HG03095 (cell line): ENCODE measurements around the gene C5AR2.
"Not testable (repeated sequence)": the region's sequence is repeated elsewhere in the genome, so short reads cannot be mapped to it uniquely, and the experiment has no call there.

Source experiments
- ATAC-seq: cut with Tn5 transposase; IDR thresholded peaks from one replicate; pipeline ENCODE4 v1.9.1; 2021; ENCODE audit warnings: moderate library complexity; ENCODE audit not compliant: unreplicated experiment

C5AR2 gene

DNA sequence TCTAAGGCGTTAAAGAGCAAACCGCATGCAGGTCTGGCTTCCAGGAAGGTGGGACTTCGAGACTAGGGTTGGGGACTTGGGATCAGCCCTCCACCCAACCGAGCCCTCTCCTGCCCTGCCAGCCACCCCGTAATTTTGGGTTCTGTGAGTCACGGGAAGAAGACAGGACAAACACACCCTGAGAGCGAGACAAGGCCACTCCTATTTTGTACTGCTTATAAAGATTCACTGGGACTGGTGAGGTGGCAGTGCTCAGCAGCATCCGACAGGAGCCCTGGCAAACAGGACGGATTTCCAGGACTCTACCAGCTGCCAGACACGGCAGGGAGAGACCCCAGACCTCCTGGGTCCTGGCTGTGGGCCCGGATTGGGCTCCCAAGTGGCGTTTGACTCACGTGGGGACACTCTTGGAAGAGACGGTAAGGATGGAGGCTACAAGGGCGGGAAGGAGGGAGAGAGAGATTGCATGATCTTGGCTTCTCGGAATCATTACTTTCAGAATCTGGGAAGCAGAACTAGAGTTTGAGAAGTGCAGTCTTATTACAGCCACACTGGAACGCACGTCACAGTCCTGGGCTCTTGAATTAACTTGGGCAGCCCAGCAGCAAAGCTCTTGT is at the start of gene C5AR2:
TSS of gene C5AR2 (plus strand) at position 245 of the 617 bp plus-strand sequence. CDS start 8,625 bp downstream, outside the sequence.
- no peak for ATAC-seq

DNA sequence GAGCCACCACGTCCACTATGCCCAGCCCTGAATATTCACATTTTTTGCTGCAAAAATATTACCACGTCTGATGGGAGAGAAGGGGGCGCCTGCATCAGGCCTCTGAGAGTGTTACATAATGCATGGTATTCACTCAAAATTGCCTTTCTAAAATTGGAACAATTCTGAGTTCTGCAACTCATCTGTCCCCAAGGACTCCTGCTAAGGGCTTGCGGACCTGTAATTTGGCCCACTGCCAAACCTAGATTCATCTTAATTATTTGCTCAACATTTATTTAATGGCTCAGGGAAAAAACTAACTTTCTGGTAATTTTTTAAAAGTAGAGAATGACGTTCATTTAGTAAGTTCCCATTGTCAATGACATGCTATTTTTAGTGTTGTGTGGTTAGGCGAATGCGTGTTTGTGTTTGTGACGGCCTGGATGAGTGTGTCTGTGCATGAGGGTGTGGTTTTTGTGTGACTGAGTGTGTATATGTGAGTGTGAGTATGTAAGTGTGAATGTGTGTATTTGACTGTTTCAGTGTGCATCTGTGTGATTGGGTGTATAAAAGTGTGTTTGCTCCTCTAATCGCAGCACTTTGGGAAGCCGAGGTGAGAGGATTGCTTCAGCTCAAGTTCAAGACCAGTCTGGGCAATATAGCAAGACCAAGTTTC is 48.4 kb upstream of the C5AR2 start:
- no peak for ATAC-seq

DNA sequence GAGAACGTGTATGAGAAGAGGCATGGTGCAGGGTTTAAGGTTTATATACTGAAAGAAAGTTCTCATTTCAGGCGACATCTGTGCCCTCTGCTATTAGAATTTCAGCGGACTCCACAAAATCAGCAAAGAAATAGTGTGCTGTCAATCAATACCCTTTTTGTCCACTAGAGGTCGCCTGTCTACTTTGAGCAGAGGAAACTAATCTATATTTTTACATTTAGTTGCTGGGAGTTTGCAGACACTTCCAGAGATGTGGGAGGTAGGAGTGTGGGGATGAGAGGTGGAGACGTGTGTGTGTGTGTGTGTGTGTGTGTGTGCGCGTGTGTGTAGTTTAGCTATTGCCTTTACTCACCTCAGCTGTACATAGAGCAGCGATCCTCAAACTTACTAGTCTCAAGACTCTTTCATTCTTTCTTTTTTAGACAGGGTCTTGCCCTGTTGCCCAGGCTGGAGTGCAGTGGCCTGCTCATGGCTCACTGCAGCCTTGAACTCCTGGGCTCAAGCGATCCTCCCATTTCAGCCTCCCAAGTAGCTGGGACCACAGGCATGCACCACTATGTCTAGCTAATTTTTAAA is 47.6 kb upstream of the C5AR2 start:
- no peak for ATAC-seq

DNA sequence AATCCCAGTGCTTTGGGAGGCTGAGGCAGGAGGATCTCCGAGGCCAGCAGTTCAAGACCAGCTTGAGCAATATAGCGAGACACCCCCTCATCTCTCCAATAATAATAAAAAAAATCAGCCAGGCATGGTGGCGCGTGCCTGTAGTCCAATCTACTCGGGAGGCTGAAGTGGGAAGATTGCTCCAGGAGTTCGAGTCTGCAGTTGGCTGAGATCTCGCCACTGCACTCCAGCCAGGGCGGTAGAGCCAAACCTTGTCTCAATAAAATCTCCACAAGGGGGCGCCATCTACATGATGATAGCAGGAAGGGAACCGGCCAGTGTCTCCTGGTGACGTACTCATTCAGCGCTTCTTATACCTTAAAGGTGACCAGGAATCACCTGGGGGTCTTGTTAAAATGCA is 35.9 kb upstream of the C5AR2 start:
- no peak for ATAC-seq

DNA sequence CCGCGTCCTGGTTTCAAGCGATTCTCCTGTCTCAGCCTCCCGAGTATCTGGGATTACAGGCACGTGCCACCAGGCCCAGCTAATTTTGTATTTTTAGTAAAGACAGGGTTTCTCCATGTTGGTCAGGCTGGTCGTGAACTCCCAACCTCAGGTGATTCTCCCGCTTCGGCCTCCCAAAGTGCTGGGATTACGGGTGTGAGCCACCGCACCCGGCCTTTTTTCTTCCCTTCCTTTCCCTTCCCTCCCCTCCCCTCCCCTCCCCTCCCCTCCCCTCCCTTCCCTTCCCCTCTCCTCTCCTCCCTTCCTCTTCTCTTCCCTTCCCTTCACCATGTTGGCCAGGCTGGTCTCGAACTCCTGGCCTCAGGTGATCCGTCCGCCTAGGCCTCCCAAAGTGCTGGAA is 31.1 kb upstream of the C5AR2 start:
- not testable (repeated sequence) for ATAC-seq

DNA sequence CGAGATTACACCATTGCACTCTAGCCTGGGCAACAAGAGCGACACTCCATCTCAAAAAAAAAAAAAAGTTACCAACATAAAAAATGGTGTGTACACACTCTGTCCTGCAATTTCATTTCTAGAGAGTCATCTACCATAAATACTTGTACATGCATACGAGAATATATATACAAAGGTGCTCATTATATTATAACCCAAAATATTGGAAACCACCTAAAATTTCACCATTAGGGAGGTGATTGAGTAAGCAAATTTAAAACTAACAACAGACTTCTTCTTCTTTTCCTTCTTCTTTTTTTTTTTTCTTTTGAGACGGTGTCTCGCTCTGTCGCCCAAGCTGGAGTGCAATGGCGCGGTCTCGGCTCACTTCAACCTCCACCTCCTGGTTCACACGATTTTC is 29.7 kb upstream of the C5AR2 start:
- ATAC-seq, result no peak

DNA sequence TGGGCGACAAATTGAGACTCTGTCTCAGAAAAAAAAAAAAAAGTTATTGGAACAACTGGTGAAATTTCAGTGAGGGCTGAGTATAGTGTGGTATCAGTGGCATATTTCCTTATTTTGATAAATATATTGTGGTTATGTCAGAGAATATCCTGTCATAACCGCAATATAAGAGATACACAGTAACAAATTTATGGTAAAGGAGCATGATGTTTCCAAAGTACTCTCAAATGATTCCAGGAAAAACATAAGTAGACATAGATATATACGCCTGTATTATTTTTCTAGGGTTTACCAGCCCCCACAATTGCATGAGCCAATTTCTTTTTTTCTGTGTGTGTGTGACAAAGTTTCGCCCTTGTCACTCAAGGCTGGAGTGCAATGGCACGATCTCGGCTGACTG is 28.0 kb upstream of the C5AR2 start:
- no peak for ATAC-seq

DNA sequence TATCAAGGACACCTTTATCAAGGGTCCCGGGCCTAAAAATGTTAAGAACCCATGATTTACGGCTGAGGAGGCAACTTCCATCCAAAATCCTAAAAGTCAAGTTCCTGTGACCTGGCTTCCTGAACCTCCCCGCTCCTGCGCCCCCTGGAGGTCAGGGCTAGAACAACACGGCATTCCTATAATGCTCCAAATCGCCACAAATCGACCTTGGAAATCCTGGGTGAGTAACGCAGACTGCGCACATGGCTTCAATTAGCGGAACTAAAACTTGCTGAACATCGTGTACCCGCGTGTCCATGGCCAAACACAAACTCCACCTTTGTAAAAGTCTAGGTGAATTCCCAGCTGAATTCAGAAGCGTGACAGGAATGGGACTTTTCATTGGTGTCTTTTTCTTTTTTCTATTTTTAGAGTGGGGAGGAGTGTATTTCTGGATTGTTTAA is 26.6 kb upstream of the C5AR2 start:
- ATAC-seq, result no peak

DNA sequence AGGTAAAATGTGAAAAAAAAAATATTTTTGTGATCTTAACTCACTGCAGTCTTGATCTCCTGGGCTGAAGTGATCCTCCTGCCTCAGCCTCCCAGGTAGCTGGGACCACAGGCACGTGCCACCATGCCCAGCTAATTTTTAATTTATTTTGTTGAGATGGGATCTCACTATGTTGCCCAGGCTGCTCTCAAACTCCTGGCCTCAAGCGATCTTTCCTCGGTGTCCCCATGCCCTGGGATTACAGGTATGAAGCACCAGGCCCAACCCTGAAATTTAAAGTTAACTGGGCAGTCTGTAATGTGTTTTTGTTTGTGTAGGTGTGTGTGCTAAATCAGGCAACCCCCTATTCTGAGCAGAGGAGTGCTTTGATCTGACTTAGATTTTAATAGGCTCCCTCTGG is 25.7 kb upstream of the C5AR2 start:
- ATAC-seq, result no peak

DNA sequence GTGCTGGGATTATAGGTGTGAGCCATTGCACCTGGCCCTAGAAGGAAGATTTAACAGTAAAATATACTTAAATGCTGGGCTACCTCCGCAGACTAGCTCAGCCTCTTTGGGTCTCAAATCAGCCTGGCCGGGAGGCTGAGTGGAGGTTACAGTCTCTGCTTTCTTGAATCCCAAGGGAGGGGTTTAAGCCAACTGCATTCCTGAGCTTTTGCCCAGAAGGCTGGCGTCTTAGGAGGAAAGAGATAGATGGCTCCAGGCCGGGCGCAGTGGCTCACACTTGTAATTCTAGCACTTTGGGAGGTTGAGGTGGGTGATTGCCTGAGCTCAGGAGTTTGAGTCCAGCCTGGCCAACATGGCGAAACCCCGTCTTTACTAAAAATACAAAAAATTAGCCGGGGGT is 22.9 kb upstream of the C5AR2 start:
- no peak for ATAC-seq

DNA sequence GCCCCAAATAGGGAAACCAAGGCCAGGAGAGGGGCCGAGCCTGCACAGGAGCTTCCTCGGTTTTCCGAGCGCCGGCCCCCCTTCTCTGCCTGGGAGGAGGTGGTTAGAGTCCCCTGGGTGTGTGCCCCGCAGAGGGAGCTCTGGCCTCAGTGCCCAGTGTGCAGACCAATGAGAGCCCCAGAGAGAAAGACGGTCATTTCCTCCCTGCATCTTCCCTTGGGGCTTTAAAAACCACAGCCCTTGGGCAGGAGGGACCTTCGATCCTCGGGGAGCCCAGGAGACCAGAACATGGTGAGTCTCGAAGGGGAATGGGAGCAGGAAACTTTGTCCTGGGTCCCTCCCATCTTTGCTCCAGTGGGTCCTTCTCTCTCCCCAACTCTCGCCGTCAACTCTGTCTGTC is 22.4 kb upstream of the C5AR2 start, which contains the start of gene C5AR1:
TSS of gene C5AR1 (plus strand) at position 254 of the 400 bp plus-strand sequence. CDS start at position 289, 35 bp downstream.
- no peak for ATAC-seq

DNA sequence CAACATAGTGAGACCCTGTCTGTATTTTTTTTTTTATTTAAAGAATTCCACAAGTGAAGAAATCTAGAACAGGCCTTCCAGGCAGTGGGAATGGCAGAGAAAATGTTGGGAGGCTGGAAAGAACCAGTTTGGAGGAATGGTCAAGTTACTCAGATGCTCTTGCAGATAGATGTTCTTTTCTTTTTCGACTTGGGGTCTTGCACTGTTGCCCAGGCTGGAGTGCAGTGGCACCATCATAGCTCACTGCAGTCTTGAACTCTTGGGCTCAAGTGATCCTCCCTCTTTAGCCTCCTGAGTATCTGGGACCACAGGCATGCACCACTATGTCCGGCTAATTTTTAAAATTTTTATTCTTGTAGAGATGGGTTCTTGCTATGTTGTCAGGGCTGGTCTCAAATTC is 21.7 kb upstream of the C5AR2 start:
- ATAC-seq, result no peak

DNA sequence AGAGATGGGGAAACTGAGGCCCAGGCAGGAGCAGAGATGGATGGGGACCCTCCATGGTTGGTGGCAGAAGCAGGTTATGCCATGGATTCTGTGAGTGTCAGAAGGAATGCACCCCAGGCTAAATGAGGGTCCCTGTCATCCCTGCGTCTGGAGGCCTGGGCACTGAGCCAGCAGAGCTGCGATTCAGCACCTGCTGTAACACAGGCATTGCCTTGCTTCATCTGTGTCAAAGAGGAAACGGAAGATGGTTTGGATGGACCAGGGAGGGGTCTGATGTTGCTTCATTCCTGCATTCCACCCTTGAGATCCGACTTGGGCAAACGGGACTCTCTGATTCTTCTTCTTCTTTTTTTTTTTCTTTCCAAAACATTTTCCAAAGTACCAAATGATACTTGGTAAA is 21.2 kb upstream of the C5AR2 start:
- ATAC-seq, result no peak

DNA sequence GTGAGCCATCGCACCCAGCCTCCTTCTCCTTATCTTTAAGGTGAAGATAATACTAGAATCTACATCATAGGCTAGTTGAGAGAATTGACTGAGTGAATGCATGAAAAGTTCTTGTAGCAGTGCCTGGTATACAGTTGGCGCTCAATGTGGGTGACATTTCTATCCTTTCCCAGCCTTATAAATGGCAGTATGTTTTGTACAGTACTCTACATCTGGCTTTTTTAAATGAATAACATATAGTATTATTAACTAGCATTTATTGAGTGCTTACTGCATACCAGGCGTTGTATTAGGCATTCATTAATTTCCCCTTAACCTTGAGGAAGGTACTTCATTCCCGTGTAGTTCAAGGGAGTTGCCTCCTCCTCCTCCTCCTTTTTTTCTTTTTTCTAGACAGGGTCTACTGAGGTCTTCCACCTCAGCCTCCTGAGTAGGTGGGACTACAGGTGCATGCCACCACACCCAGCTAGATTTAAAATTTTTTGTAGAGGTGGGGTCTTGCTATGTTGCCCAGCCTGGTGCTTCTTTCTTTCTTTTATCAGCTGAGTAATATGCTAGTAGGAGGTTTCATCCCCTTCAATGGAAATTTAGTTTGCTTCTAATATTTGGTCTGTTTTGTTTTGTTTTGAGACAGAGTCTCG is 19.5 kb upstream of the C5AR2 start:
- no peak for ATAC-seq

DNA sequence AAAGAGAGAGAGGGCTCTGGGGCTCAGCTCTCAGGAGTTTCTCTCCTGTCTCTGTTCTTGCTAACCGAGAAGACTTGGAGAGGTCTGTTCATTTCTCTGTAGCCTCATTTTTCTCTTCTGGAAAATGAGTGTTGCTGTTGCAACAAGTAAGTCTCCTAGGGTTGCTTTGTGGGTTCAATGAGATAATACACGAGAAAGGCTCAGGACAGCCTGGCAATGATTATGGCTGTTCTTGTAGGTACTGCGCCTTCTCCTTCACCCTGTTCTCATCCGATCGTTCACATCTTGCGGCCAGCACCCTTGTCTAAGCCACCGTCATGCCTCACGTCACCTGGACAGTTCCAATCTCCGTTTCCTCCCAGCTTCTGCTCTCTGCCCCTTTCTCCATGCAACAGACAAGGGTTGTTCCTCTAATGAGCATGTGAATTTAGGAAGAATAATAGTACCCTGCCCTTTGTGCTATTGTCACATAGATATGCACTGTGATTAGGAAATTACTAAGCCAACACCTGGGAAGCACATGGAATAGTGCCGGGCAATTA is 18.1 kb upstream of the C5AR2 start:
- no peak for ATAC-seq

DNA sequence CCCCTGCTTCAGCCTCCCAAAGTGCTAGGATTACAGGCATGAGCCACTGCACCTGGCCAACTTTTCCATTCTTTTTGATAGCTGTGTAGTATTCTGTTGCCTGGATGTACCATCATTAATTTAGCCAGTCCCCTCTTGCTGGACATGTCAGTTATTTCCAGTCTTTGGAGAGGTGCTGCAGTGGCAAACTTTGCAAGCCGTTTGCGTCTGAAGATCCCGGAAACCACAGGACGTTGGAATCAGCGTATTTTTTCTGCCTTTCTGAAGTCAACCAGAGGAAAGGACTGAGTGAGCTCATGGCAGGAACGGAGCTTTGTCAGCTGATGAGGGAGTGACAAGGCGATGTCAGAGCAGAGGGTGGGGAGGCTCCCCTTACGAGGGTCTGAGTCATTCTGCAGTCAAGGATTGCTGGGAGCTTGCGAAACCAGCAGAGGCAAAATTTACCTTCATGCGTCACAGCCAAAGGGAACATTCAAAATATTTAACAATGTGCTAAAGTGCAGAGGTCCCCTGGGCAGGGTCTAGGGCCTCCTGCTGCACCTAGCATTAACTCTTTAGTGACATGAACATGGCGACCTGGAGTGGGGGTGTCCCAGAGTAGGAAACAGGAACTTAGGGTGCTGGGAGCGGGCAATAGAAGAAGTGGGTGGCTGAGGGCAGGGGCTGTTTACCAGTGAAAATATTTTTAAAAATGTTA is 16.7 kb upstream of the C5AR2 start:
- ATAC-seq, result no peak

DNA sequence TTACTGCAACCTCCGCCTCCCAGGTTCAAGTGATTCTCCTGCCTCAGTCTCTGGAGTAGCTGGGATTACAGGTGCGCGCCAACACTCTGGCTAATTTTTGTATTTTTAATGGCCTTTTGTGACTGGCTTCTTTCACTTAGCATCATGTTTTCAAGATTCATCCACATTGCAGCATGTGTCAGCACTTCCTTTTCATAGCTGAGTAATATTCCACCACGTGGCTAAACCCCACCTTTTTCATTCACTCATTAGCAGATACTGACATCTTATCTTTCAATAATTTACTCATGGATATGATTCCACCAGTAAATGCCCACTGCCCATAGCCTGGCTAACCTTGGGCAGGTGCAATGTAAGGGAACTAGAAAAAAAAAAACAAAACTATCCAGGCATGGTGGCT is 15.5 kb upstream of the C5AR2 start:
- no peak for ATAC-seq

DNA sequence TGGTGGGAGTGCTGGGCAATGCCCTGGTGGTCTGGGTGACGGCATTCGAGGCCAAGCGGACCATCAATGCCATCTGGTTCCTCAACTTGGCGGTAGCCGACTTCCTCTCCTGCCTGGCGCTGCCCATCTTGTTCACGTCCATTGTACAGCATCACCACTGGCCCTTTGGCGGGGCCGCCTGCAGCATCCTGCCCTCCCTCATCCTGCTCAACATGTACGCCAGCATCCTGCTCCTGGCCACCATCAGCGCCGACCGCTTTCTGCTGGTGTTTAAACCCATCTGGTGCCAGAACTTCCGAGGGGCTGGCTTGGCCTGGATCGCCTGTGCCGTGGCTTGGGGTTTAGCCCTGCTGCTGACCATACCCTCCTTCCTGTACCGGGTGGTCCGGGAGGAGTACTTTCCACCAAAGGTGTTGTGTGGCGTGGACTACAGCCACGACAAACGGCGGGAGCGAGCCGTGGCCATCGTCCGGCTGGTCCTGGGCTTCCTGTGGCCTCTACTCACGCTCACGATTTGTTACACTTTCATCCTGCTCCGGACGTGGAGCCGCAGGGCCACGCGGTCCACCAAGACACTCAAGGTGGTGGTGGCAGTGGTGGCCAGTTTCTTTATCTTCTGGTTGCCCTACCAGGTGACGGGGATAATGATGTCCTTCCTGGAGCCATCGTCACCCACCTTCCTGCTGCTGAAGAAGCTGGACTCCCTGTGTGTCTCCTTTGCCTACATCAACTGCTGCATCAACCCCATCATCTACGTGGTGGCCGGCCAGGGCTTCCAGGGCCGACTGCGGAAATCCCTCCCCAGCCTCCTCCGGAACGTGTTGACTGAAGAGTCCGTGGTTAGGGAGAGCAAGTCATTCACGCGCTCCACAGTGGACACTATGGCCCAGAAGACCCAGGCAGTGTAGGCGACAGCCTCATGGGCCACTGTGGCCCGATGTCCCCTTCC is 11.8 kb upstream of the C5AR2 start:
- ATAC-seq, result no peak

DNA sequence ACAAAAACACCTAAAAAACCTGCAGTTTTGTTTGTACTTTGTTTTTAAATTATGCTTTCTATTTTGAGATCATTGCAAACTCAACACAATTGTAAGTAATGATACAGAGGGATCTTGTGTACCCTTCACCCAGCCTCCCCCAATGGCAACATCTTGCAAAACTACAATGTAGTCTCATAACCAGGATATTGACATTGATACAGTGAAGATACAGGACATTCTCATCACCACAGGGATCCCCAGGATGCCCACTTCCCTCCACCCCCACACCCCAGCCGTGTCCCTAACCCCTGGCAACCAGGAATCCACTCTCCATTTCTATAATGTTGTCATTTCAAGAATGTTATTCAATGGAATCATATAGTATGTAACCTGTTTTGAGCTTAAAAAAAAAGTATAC is 10.3 kb upstream of the C5AR2 start:
- ATAC-seq, result no peak

DNA sequence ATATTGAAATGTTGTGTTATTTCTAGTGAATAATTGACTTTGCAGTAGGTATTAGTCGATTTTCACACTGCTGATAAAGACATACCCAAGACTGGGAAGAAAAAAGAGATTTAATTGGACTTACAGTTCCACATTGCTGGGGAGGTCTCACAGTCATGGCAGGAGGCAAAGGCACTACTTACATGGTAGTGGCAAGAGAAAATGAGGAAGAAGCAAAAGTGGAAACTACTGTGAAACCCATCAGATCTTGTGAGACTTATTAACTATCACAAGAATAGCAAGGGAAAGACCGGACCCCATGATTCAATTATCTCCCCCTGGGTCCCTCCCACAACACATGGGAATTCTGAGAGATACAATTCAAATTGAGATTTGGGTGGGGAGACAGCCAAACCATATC is 9.9 kb upstream of the C5AR2 start:
- no peak for ATAC-seq
